Osteoblast (primary cell): ENCODE data around the gene ZNF600. TPM values are rescaled to one million over a fixed set of nuclear protein-coding genes. Genes with fewer than 3 reads are reported as not detected.
"Not testable (repeated sequence)": the region's sequence is repeated elsewhere in the genome, so short reads cannot be mapped to it uniquely, and the experiment has no call there.

ENCODE experiments used
- DNase-seq: peaks from one replicate; pipeline ENCODE4 v3.0.0; 2011; ENCODE audit warnings: low spot score, mixed read lengths; ENCODE audit not compliant: insufficient read length; ENCODE audit errors: missing footprints
- H2AFZ ChIP-seq: 2 replicates; pipeline ENCODE4 v1.6.0; 2011; ENCODE audit warnings: mild to moderate bottlenecking, low read length
- H3K27ac ChIP-seq: 2 replicates; pipeline ENCODE4 v1.5.1; 2011; ENCODE audit warnings: mild to moderate bottlenecking, low read depth, low read length, moderate library complexity
- H3K27me3 ChIP-seq: 2 replicates; pipeline ENCODE4 v1.6.0; 2012; ENCODE audit warnings: mild to moderate bottlenecking, control low read depth, inconsistent platforms, low read length, moderate library complexity; ENCODE audit not compliant: insufficient read depth
- H3K36me3 ChIP-seq: 2 replicates; pipeline ENCODE4 v1.5.1; 2011; ENCODE audit warnings: mild to moderate bottlenecking, low read length, control low read depth, moderate library complexity; ENCODE audit not compliant: insufficient read depth
- H3K4me1 ChIP-seq: 2 replicates; pipeline ENCODE4 v1.5.1; 2011; ENCODE audit warnings: mild to moderate bottlenecking, low read length, control low read depth, moderate library complexity; ENCODE audit not compliant: insufficient read depth
- H3K4me2 ChIP-seq: 2 replicates; pipeline ENCODE4 v1.6.0; 2011; ENCODE audit warnings: mild to moderate bottlenecking, low read length; ENCODE audit not compliant: insufficient read depth
- H3K4me3 ChIP-seq: fragments of 200-600 bp; sonication (generic); 3 replicates; pipeline ENCODE4 v1.5.1; 2012; ENCODE audit warnings: mild to moderate bottlenecking, low read length, inconsistent platforms; ENCODE audit not compliant: insufficient read depth
- H3K79me2 ChIP-seq: 2 replicates; pipeline ENCODE4 v1.6.0; 2012; ENCODE audit warnings: mild to moderate bottlenecking, low read length, control low read depth, inconsistent platforms; ENCODE audit not compliant: insufficient read depth
- H3K9me3 ChIP-seq: 2 replicates; pipeline ENCODE4 v1.5.1; 2011; ENCODE audit warnings: low read depth, low read length, control low read depth
- H4K20me1 ChIP-seq: 2 replicates; pipeline ENCODE4 v1.6.0; 2012; ENCODE audit warnings: mild to moderate bottlenecking, low read length, control low read depth; ENCODE audit not compliant: insufficient read depth
- total RNA-seq: library from RNA; depleted of rRNA; stranded (reverse); fragments of >200 nt; gene quantifications from 2 replicates; pipeline ENCODE4 v1.2.3, GENCODE V29; 2012
- TF ChIP-seq, protein P1 (sequence below): IDR thresholded peaks from 2 replicates; pipeline ENCODE4 v1.5.1; 2011; ENCODE audit warnings: mild to moderate bottlenecking, low read depth, low read length, moderate library complexity; ENCODE audit errors: extremely low read depth

Gene ZNF600
- total RNA-seq, 1 donor: 9.8 TPM

DNA sequence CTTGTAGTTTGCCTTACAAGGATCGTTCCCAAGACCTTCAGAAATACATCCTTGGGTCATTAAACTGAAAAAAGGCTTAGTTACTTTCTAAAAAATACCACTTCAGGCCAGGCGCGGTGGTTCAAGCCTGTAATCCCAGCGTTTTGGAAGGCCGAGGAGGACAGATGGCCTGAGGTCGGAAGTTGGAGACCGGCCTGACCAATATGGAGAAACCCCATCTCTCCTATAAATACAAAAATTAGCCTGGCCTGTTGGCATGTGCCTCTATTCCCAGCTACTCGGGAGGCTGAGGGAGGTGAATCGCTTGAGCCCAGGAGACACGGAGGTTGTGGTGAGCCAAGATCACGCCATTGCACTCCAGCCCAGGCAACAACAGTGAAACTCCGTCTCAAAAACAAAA is 37.1 kb upstream of the ZNF600 start:
- no peaks in the 10 kb centered on the region for H3K27me3 ChIP-seq
- DNase-seq: no peak
- H3K27ac ChIP-seq: no peak overlapping the region
- peaks cover 2% of the 10 kb centered on the region for H3K4me1 ChIP-seq
- TF ChIP-seq, protein P1, sequence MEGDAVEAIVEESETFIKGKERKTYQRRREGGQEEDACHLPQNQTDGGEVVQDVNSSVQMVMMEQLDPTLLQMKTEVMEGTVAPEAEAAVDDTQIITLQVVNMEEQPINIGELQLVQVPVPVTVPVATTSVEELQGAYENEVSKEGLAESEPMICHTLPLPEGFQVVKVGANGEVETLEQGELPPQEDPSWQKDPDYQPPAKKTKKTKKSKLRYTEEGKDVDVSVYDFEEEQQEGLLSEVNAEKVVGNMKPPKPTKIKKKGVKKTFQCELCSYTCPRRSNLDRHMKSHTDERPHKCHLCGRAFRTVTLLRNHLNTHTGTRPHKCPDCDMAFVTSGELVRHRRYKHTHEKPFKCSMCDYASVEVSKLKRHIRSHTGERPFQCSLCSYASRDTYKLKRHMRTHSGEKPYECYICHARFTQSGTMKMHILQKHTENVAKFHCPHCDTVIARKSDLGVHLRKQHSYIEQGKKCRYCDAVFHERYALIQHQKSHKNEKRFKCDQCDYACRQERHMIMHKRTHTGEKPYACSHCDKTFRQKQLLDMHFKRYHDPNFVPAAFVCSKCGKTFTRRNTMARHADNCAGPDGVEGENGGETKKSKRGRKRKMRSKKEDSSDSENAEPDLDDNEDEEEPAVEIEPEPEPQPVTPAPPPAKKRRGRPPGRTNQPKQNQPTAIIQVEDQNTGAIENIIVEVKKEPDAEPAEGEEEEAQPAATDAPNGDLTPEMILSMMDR: no peak
- no peaks in the 10 kb centered on the region for H4K20me1 ChIP-seq
- no peak overlapping the region for H3K4me3 ChIP-seq
- no peaks in the 10 kb centered on the region for H3K79me2 ChIP-seq
- no peaks in the 10 kb centered on the region for H3K36me3 ChIP-seq
- no peaks in the 10 kb centered on the region for H3K9me3 ChIP-seq
- no peak overlapping the region for H2AFZ ChIP-seq
- H3K4me2 ChIP-seq: no peak overlapping the region

- H3K9me3 ChIP-seq, H4K20me1 ChIP-seq, H3K27me3 ChIP-seq, H3K27ac ChIP-seq, H3K4me1 ChIP-seq, DNase-seq, H3K36me3 ChIP-seq, H3K79me2 ChIP-seq: not testable (repeated sequence)
- Histone ChIP-seq H3K4me2 (peak within 1 kb of the TSS; percentile 81), H2AFZ (peak within 1 kb of the TSS; percentile 91), H3K4me3 (peak within 1 kb of the TSS; percentile 78)
Measured at GRCh38 chr19:52821204-52821960, 34.8 kb upstream of the ZNF600 start, which contains the start of gene ZNF28. Gene ZNF28, minus strand, starts transcription at chr19:52821633. Its CDS starts 3,675 bp downstream, at chr19:52817958.

- H3K4me1 ChIP-seq, H3K79me2 ChIP-seq, H3K9me3 ChIP-seq, H3K27me3 ChIP-seq, DNase-seq, H4K20me1 ChIP-seq, H3K27ac ChIP-seq, H3K36me3 ChIP-seq: not testable (repeated sequence)
- H3K4me2 ChIP-seq: peak overlapping the region; percentile 81
- H2AFZ ChIP-seq: peak overlapping the region; percentile 91
- H3K4me3 ChIP-seq: peak overlapping the region; percentile 78
Measured at GRCh38 chr19:52820472-52821203, 34.0 kb upstream of the ZNF600 start.

GRCh38 chr19:52809801-52810200 is 23.2 kb upstream of the ZNF600 start:
- peaks cover 2% of the 10 kb centered on the region for H3K9me3 ChIP-seq
- H3K79me2 ChIP-seq: no peaks in the 10 kb centered on the region
- H3K4me3 ChIP-seq: no peak overlapping the region
- H3K36me3 ChIP-seq: peaks cover 28% of the 10 kb centered on the region
- DNase-seq: no peak
- H3K4me2 ChIP-seq: no peak overlapping the region
- TF ChIP-seq, protein P1: no peak
- no peak overlapping the region for H3K27ac ChIP-seq
- no peak overlapping the region for H2AFZ ChIP-seq
- no peaks in the 10 kb centered on the region for H3K27me3 ChIP-seq
- no peaks in the 10 kb centered on the region for H3K4me1 ChIP-seq
- no peaks in the 10 kb centered on the region for H4K20me1 ChIP-seq

- not testable (repeated sequence) for H3K4me2 ChIP-seq, H3K27ac ChIP-seq, H4K20me1 ChIP-seq, H3K4me1 ChIP-seq, H3K27me3 ChIP-seq, H3K4me3 ChIP-seq, DNase-seq, H2AFZ ChIP-seq, H3K79me2 ChIP-seq
- peaks cover 25% of the 10 kb centered on the region for H3K36me3 ChIP-seq
- peaks cover 24% of the 10 kb centered on the region for H3K9me3 ChIP-seq
Measured at GRCh38 chr19:52799950-52800640, 13.5 kb upstream of the ZNF600 start.
